IPS-18c (cell line): ENCODE measurements around the gene PRKAA2.

ENCODE experiments used
- H3K4me3 ChIP-seq: 2 replicates; pipeline ENCODE4 v1.7.0; 2013; ENCODE audit warnings: low read depth, mild to moderate bottlenecking, low read length, moderate library complexity; ENCODE audit not compliant: insufficient read depth
- H3K9me3 ChIP-seq: one replicate; pipeline ENCODE4 v1.6.1; 2013; ENCODE audit warnings: mild to moderate bottlenecking, low read length, moderate library complexity; ENCODE audit not compliant: control insufficient read depth, insufficient read depth

PRKAA2 gene

DNA sequence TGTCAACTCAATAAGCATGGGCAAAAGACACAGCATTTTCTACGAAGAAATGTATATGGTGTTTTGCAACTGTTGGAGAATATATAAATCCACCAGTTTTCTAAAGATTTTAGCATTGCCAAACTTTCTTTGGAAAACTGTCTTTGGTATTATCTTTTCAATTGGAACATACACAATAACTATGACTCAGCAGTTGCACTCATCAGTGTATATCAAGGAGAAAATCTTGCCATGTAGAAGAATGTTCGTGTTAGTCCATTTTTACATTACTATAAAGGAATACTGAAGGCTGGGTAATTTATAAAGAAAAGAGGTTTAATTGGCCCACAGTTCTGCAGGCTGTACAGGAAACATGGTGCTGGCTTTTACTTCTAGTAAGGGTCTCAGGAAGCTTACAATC, 41.1 kb downstream of the PRKAA2 start:
- no peak overlapping the region for H3K4me3 ChIP-seq

GRCh38 chr1:56688522-56689026, 43.5 kb downstream of the PRKAA2 start:
- Histone ChIP-seq H3K9me3 (no peaks in the 10 kb centered on the region), H3K4me3 (no peak overlapping the region)

More for the DNA sequence above, 41.1 kb downstream of the PRKAA2 start:
- no peaks in the 10 kb centered on the region for H3K9me3 ChIP-seq

GRCh38 chr1:56696663-56697062, 51.5 kb downstream of the PRKAA2 start:
- H3K4me3 ChIP-seq = no peak overlapping the region
- H3K9me3 ChIP-seq = no peaks in the 10 kb centered on the region

- no peaks in the 10 kb centered on the region for H3K9me3 ChIP-seq
Measured at GRCh38 chr1:56703747-56704146, 58.6 kb downstream of the PRKAA2 start.

GRCh38 chr1:56707379-56707778, 62.3 kb downstream of the PRKAA2 start:
- no peak overlapping the region for H3K4me3 ChIP-seq
- no peaks in the 10 kb centered on the region for H3K9me3 ChIP-seq

More at GRCh38 chr1:56703747-56704146, 58.6 kb downstream of the PRKAA2 start:
- no peak overlapping the region for H3K4me3 ChIP-seq

DNA sequence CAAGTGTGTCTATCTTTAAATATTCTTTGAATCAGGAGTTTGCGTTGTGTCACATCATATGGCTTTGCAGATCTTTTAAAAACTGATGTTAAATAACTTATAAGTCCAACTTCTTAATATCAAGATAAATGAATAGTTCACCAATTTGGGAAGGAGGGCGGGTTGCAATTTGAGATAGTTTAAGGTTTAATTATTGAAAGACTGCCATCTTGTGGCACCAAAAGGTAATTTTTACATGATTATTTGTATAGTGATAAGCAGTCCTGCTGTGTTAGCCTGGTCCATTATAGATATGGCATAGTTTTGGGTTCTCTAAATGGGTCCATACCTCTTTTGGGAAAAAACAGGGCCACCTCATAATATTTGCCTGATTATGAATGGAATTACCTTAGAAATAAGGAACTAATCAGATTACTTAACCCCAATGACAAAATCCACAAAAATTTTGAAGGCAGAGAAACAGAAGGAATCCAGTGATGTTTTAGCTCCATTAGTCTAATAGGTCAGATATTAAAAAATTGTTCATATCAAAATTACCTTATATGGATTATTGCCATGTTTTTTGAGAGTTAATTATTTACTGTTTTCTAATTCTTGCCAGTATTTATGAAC, 64.3 kb downstream of the PRKAA2 start:
- Histone ChIP-seq H3K4me3 (no peak overlapping the region), H3K9me3 (no peaks in the 10 kb centered on the region)

GRCh38 chr1:56709995-56710394, 64.9 kb downstream of the PRKAA2 start:
- Histone ChIP-seq H3K4me3 (no peak overlapping the region), H3K9me3 (no peaks in the 10 kb centered on the region)

DNA sequence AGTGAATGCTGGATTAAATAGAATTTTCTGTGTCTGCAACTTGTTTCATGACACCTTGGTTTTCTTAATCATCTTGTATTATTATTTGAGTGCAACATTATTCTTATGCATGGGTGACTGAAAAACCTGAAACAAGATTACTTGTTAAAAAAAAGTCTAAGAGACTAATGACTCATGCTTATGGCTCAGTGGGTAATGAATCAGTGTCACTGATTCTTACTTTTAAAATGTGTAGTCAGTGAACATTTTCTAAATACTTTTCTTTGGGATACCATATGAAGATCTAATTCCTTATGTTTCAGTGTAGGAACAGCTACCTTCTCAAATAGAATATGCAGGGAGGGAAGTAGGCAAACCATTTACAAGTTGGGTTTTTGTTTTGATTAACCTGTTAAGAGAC, 65.5 kb downstream of the PRKAA2 start:
- Histone ChIP-seq H3K9me3 (no peaks in the 10 kb centered on the region), H3K4me3 (no peak overlapping the region)

- H3K9me3 ChIP-seq = no peaks in the 10 kb centered on the region
- H3K4me3 ChIP-seq = no peak overlapping the region
Measured at GRCh38 chr1:56712150-56712549, 67.0 kb downstream of the PRKAA2 start.

DNA sequence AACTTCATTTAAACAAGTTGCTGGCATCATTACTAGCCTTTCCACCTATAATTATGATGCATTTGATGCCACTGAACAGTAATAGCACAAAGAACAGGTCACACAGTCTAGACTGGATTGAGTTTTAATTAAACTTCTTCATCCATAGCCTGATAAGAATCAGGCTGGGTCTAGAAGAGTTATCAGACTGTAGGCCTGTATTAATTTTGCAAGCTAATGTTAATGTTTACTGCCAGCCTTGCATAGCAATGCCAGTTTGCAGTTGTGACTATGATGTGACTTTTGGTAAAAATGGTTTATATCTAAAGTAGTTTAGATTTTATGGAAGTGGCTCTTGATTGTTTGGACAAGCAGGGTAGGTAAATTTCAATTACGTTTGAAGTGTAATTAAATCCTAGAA, 68.0 kb downstream of the PRKAA2 start:
- no peaks in the 10 kb centered on the region for H3K9me3 ChIP-seq

GRCh38 chr1:56715156-56715555, 70.0 kb downstream of the PRKAA2 start:
- no peak overlapping the region for H3K4me3 ChIP-seq
- no peaks in the 10 kb centered on the region for H3K9me3 ChIP-seq

More for the DNA sequence above, 68.0 kb downstream of the PRKAA2 start:
- H3K4me3 ChIP-seq = no peak overlapping the region

DNA sequence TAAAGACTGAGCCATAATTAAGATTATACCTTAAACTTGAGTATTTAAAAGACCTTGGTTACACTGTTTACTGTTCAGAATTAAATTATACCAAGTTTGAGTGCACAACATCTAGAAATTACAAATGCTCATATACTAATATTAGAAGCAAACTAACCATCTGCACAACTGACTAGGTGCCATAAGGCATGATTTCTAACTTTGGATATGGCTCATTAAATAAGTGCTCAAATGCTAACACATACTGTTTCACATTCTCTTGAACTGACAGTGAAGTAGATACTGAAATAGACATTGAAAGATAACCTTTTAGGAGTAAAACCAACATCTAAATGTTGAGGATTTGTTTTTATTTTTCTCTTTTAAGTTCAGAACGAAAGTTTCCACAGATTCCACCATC, 74.1 kb downstream of the PRKAA2 start:
- H3K9me3 ChIP-seq = no peaks in the 10 kb centered on the region
- no peak overlapping the region for H3K4me3 ChIP-seq

- H3K9me3 ChIP-seq = no peaks in the 10 kb centered on the region
- H3K4me3 ChIP-seq = no peak overlapping the region
Measured at GRCh38 chr1:56726706-56727105, 81.6 kb downstream of the PRKAA2 start.

DNA sequence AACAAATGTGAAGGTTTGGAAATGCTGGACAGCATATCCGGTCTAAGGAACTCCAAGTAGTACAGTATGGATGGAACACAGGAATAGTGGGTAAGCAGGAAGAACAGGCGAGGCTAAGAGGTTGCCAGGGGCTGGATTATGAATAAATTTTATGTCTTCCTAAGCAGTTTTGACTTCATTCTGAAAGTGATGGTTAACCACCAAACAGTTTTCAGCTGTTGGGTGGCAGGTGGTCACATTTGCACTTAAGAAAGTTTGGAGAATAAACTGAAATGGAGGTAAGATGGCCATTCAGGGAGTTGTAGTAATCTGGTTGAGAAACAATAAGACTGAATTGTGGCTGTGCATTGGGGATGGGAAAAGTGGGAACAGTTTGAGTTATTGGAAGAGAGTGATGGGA, 83.8 kb downstream of the PRKAA2 start:
- no peaks in the 10 kb centered on the region for H3K9me3 ChIP-seq
- no peak overlapping the region for H3K4me3 ChIP-seq

DNA sequence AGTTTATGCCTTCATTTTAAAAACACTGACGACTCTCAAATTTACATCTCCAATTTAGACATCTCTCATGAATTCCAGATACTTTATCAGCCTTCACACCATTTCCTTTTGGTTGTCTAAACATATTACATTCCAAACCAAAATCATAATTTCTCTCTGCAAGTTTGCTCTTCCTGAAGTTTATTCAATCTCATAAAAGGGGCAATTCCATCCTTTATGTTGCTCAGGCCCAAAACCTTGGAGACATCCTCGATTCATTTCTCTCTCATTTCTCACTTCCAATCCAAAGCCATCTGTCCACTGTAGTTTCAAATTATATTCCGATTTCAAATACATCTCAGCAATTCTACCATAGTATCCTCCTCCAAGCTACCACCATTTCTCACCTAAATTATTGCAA, 100.1 kb downstream of the PRKAA2 start:
- Histone ChIP-seq H3K9me3 (no peaks in the 10 kb centered on the region), H3K4me3 (no peak overlapping the region)

GRCh38 chr1:56754708-56755479, 109.8 kb downstream of the PRKAA2 start:
- Histone ChIP-seq H3K9me3 (no peaks in the 10 kb centered on the region), H3K4me3 (no peak overlapping the region)

GRCh38 chr1:56755911-56756310, 110.8 kb downstream of the PRKAA2 start:
- H3K4me3 ChIP-seq = no peak overlapping the region
- no peaks in the 10 kb centered on the region for H3K9me3 ChIP-seq

- H3K9me3 ChIP-seq = no peaks in the 10 kb centered on the region
- H3K4me3 ChIP-seq = no peak overlapping the region
Measured at GRCh38 chr1:56758135-56758534, 113.0 kb downstream of the PRKAA2 start.
